Germinal center (tissue), 1 donor: ENCODE results near the gene ZNF771.

Experiments
- DNase-seq: peaks from one replicate; pipeline ENCODE4 v3.0.0; 2012; ENCODE audit warnings: mixed read lengths, low spot score

The ZNF771 gene

DNA sequence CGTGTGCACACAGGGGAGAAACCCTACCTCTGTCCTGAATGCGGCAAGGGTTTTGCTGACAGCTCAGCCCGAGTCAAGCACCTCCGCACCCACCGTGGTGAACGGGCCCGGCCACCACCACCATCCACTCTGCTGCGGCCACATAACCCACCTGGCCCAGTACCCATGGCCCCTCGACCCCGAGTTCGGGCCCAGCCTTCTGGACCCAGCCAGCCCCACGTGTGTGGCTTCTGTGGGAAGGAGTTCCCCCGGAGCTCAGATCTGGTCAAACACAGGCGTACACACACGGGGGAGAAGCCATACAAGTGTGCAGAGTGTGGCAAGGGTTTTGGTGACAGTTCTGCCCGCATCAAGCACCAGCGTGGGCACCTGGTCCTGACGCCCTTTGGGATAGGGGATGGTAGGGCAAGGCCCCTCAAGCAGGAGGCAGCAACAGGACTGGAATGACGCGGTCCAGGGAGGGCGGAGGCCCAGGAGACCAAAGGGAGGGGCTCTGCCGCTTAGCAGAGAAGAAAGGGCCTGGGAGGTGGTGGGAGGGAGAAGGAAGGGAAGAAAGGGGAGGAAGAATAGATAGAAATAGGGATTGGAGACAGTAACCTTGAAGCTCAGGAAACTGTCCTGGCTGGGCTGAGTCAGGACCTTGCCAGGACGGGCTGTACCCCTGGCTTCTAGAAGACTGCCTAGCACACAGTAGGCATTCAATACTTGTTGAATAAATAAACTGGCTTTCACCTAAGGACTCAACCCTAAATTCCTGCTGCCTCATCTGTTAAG, 8.6 kb upstream of the ZNF771 start:
- DNase-seq = no peak

DNA sequence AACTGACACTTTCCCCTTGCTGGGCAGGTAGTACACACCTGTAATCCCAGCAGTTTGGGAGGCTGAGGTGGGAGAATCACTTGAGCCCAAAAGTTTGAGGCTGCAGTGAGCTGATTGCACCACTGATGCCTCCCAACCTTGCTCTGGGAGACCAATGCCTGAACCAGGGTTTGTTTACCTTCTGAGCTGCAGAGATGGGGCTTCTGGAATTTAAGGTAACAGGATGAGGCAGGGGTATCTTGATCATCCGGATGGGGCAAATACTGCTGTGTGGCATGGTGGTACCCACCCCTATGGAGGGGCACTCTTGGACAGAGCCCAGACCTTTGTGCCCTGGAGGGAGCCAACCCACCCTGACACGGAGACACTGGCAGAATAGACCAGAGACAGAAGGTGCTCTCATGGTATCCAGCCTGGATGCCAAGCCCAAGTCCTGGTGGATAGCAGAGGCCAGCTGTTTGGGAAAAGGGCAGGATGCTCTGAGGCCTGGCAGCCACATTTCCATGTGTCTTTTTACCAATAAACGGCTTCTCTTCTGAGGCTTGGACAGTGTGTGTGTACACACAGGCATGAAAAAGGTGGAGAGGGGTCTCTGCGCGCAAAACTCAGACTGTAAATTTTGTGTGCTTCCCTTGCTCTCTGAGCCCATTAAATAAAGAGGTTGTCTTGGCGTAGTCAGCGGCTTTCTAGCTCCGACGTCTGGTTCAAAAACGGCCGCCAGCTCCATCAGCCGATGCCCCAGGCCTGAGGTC, 7.8 kb upstream of the ZNF771 start:
- DNase-seq = no peak

GRCh38 chr16:30401768-30402425, 5.5 kb upstream of the ZNF771 start:
- DNase-seq = no peak

GRCh38 chr16:30406795-30407101, 658 bp upstream of the ZNF771 start:
- no peak for DNase-seq

GRCh38 chr16:30407804-30408534, 563 bp downstream of the ZNF771 start:
- peak; percentile 28 for DNase-seq

GRCh38 chr16:30409125-30410060, 2.0 kb downstream of the ZNF771 start:
- DNase-seq = peak; percentile 88

DNA sequence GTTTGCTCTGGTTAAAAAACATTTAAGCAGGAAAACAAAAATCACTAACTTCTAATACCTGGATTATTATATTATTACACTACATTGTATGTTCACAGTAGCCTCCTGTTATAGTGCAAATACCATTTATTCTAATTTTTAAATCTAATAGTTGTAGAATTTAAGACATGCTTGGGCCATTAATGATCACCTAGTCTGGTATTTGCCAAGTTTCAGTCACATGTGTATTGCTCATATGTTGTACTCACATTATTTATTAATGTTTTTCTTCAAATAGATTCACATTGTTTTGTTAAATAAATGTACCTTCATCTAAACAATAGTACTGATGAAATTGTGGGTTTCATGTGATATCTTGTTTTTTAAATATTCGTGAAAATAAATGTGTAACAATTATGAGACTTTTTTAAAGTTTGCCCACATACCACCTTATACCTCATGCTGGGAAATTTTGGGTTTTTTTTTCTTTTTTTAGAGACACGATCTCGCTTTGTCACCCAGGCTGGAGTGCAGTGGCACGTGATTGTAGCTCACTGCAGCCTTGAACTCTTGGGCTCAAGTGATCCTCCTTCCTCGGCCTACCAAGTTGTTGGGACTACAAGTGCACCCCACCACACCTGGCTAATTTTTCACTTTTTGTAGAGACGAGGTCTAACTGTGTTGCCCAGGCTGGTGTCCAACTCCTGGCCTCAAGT, 5.9 kb downstream of the ZNF771 start:
- DNase-seq = no peak

DNA sequence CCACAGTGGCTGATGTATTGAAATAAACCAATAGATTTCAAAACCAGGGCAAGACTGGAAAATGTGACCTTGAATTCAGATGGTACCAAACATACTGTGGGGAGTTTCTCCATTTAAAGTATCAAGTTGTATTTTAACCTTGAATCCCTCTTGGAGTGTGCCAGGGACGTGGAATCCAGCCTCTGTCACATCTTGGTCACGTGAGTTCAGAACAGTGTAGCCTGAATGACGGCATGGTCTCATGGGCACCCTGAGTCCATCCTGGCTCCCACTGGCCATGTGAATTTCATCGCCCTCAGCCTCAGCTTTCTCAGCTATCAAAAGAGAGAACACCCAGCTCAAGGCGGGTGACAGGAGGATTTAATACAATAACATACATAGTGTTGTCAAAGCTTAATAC, 6.8 kb downstream of the ZNF771 start:
- no peak for DNase-seq

DNA sequence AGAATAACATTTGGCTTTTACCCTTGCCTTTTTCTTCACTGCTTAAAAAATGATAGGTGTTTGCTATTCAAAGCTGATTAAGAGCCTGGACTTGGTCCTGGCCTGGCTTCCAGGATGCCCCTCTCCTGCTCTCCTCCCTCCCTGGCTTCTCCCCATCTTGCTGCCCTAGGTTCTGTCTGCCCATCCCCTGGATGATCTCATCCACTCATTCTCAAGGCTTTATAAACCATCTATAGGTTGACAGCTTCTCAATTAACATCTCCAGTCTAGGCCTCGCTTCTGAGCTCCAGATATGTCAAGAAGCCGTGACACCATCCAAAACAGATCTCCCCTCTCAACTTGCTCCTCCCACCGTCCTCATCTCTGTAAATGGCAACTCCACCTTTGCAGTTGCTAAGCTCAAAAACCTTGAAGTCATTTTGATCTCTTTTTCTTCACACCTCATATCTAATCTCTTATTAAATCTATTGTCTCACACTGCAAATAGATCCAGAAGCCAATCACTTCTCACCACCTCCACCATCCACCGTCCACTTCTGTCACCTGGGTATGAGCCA, 8.7 kb downstream of the ZNF771 start:
- no peak for DNase-seq

DNA sequence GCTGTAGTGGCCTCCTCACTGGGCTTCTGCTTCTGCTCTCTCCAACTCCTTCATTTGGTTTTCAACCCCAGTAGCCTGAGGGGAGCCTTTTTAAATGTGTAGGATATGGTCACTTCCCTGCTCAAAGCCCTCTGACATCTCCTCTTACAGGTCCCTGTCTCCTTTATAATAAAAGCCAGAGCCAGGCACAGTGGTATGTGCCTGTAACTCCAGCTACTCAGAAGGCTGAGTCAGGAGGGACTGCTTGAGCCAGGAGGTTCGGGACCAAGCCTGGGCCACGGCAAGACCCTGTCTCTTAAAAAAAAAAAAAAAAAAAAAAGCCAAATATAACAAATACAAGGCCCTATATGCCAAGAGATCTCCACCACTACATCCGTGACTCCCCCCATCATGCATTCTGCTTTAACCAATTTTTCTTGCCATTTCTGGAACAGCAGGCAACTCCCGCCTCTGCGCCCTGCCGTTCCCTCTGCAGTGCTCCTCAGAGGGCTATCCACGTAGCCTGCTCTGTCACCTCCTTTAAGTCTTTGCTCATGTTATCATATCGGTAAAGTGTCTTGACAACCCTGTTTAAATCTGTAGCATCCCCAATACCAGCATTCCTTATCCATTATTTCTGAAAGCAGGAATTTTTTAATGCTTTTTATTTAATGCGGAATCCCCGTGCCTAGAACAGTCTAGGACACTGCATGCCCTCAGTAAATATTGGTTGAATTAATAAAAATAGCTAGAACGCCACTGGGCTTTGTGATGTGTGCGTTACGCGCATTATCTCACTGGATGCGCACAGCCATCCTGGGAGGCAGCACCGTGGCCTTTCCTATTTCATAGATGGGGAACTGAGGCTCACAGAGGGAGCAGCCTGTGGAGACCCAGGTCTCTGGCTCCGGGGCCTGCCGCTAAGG, 9.5 kb downstream of the ZNF771 start:
- no peak for DNase-seq

DNA sequence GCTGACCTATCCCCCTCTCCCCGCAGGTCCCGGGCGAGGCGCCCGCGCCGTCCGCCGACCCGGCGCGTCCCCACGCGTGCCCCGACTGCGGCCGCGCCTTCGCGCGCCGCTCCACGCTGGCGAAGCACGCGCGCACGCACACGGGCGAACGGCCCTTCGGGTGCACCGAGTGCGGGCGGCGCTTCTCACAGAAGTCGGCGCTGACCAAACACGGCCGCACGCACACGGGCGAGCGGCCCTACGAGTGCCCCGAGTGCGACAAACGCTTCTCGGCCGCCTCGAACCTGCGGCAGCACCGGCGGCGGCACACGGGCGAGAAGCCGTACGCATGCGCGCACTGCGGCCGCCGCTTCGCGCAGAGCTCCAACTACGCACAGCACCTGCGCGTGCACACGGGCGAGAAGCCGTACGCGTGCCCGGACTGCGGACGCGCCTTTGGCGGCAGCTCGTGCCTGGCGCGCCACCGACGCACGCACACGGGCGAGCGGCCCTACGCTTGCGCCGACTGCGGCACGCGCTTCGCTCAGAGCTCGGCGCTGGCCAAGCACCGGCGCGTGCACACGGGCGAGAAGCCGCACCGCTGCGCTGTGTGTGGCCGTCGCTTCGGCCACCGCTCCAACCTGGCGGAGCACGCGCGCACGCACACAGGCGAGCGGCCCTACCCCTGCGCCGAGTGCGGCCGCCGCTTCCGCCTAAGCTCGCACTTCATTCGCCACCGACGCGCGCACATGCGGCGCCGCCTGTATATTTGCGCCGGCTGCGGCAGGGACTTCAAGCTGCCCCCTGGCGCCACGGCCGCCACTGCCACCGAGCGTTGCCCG, 10.3 kb downstream of the ZNF771 start:
- DNase-seq = peak; percentile 90

DNA sequence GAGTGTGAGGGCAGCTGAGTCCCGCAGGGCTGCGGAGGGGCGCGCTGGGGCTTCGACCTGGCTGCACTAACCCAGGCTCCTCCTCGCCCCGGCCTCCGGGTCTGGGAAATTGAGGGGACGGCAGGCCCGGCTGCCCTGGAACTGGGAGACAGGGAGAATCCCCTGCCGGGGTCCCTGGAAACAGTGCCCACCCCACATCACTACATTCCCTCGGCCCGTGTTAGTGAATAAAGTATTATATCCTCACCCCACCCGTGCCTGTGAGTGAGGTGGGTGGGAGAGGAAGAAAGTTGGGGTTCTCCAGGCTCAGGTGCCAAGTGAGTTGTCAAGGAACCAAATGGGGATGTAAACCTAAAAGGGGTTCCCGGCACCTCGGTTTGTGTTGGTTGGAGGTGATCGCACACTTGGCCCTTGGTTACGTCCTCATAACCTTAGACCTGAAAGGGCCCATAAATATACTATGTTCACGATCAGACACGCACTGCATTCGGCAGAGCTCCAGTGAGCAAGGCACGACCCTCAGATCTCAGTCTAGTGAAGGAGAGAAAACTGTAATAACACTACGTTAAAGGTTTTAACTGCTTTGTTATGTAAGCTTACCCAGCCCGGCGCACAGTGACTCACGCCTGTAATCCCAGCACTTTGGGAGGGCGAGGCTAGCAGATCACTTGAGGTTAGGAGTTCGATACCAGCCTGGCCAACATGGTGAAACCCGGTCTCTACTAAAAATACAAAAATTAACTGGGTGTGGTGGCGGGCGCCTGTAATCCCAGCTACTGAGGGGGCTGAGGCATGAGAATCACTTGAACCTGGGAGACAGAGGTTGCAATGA, 11.2 kb downstream of the ZNF771 start:
- DNase-seq = no peak

- DNase-seq = no peak
Observed at GRCh38 chr16:30421010-30421409, 13.6 kb downstream of the ZNF771 start.

DNA sequence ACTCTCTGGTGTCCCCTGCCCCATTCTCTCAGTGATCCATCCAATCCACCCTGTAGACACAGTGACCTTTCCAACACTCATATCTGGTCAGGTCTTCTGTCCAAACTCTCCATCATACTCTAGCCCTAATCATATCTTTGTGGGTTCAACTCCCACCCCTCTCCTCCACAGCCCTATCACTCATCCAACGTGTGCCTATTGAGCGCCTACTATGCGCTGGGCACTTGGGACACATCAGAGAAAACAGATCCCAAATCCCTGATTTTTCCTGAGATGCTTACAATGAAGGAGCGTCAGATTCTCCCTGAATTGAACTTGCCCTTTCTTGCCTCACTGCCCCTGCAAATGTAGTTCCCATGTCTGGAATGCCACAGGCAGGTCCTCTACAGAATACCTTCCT, 20.6 kb downstream of the ZNF771 start:
- no peak for DNase-seq

- no peak for DNase-seq
Observed at GRCh38 chr16:30429418-30429677, 21.9 kb downstream of the ZNF771 start.

GRCh38 chr16:30429678-30430427, 22.4 kb downstream of the ZNF771 start, which contains the start of gene DCTPP1:
DCTPP1 (minus strand) TSS chr16:30430030; CDS start chr16:30429980, 50 bp downstream.
- DNase-seq = peak; percentile 95

GRCh38 chr16:30430428-30430970, 23.1 kb downstream of the ZNF771 start:
- no peak for DNase-seq
